ENCODE results near the gene TTK.

TTK gene

GRCh38 chr6:80010288-80010687 is 5.8 kb downstream of the TTK start:
- no peaks in the 10 kb centered on the region for H3K36me3 ChIP-seq (ENCODE audit: control insufficient read depth, insufficient read depth, low read length)
- no CpG with 5 or more reads among the region's 2 CpGs for WGBS (ENCODE audit: extremely low coverage, insufficient coverage, low lambda C conversion rate)
- no peak overlapping the region for H4K8ac ChIP-seq (ENCODE audit: low read depth, low read length)
- H3K56ac ChIP-seq (ENCODE audit: low read length), result no peak overlapping the region
- H3K79me1 ChIP-seq (ENCODE audit: low read length), result no peaks in the 10 kb centered on the region
- no peak overlapping the region for H3K23ac ChIP-seq (ENCODE audit: low read length)
- H2BK5ac ChIP-seq (ENCODE audit: low read length), result no peak overlapping the region
- no peak overlapping the region for H3K9ac ChIP-seq (ENCODE audit: low read length)
- DNase-seq, result no peak
- H3K79me2 ChIP-seq (ENCODE audit: control insufficient read depth, insufficient read depth, low read length), result peaks cover 5% of the 10 kb centered on the region
- H2BK120ac ChIP-seq (ENCODE audit: low read depth, low read length), result no peak overlapping the region
- H3K4me1 ChIP-seq (ENCODE audit: control insufficient read depth, low read depth, low read length), result no peaks in the 10 kb centered on the region
- no peak overlapping the region for H2AK5ac ChIP-seq (ENCODE audit: low read length)
- H3K4ac ChIP-seq (ENCODE audit: low read depth, low read length), result no peak overlapping the region
- H3K27ac ChIP-seq (ENCODE audit: low read depth, low read length), result no peak overlapping the region
- H3K4me3 ChIP-seq (ENCODE audit: low read length), result no peak overlapping the region
- H3K18ac ChIP-seq (ENCODE audit: low read length), result no peak overlapping the region
- H3K27me3 ChIP-seq (ENCODE audit: insufficient read depth, low read length, poor library complexity), result no peaks in the 10 kb centered on the region
- H2BK15ac ChIP-seq (replicated peaks; ENCODE audit: low read depth), result no peak overlapping the region
- H3K4me2 ChIP-seq (ENCODE audit: low read length), result no peak overlapping the region
- H4K5ac ChIP-seq (ENCODE audit: low read length), result no peak overlapping the region

GRCh38 chr6:80015839-80016435 is 11.5 kb downstream of the TTK start:
- Histone ChIP-seq H3K56ac (ENCODE audit: low read length) (no peak overlapping the region), H3K9ac (ENCODE audit: low read length) (no peak overlapping the region), H3K4me2 (ENCODE audit: low read length) (no peak overlapping the region), H3K23ac (ENCODE audit: low read length) (no peak overlapping the region), H3K27me3 (ENCODE audit: insufficient read depth, low read length, poor library complexity) (no peaks in the 10 kb centered on the region), H3K4me3 (ENCODE audit: low read length) (no peak overlapping the region), H3K18ac (ENCODE audit: low read length) (no peak overlapping the region), H3K79me1 (ENCODE audit: low read length) (no peaks in the 10 kb centered on the region), H4K5ac (ENCODE audit: low read length) (no peak overlapping the region), H2BK15ac (replicated peaks; ENCODE audit: low read depth) (no peak overlapping the region), H3K79me2 (ENCODE audit: control insufficient read depth, insufficient read depth, low read length) (no peaks in the 10 kb centered on the region), H3K4ac (ENCODE audit: low read depth, low read length) (no peak overlapping the region), H3K36me3 (ENCODE audit: control insufficient read depth, insufficient read depth, low read length) (no peaks in the 10 kb centered on the region), H2BK5ac (ENCODE audit: low read length) (no peak overlapping the region), H3K4me1 (ENCODE audit: control insufficient read depth, low read depth, low read length) (no peaks in the 10 kb centered on the region), H4K8ac (ENCODE audit: low read depth, low read length) (no peak overlapping the region), H3K27ac (ENCODE audit: low read depth, low read length) (no peak overlapping the region), H2BK120ac (ENCODE audit: low read depth, low read length) (no peak overlapping the region), H2AK5ac (ENCODE audit: low read length) (no peak overlapping the region)
- WGBS (ENCODE audit: extremely low coverage, insufficient coverage, low lambda C conversion rate), result no CpG with 5 or more reads among the region's 2 CpGs
- no peak for DNase-seq

GRCh38 chr6:80020381-80021120 is 16.1 kb downstream of the TTK start:
- Histone ChIP-seq H2BK15ac (replicated peaks; ENCODE audit: low read depth) (no peak overlapping the region), H3K27me3 (ENCODE audit: insufficient read depth, low read length, poor library complexity) (no peaks in the 10 kb centered on the region), H3K18ac (ENCODE audit: low read length) (no peak overlapping the region), H4K5ac (ENCODE audit: low read length) (no peak overlapping the region), H2AK5ac (ENCODE audit: low read length) (no peak overlapping the region), H4K8ac (ENCODE audit: low read depth, low read length) (no peak overlapping the region), H3K4me2 (ENCODE audit: low read length) (no peak overlapping the region), H3K56ac (ENCODE audit: low read length) (no peak overlapping the region), H3K36me3 (ENCODE audit: control insufficient read depth, insufficient read depth, low read length) (no peaks in the 10 kb centered on the region), H3K4ac (ENCODE audit: low read depth, low read length) (no peak overlapping the region), H3K79me2 (ENCODE audit: control insufficient read depth, insufficient read depth, low read length) (no peaks in the 10 kb centered on the region), H3K27ac (ENCODE audit: low read depth, low read length) (no peak overlapping the region), H3K79me1 (ENCODE audit: low read length) (peaks cover 4% of the 10 kb centered on the region), H3K4me3 (ENCODE audit: low read length) (no peak overlapping the region), H3K23ac (ENCODE audit: low read length) (no peak overlapping the region), H3K9ac (ENCODE audit: low read length) (no peak overlapping the region), H3K4me1 (ENCODE audit: control insufficient read depth, low read depth, low read length) (no peaks in the 10 kb centered on the region), H2BK120ac (ENCODE audit: low read depth, low read length) (no peak overlapping the region), H2BK5ac (ENCODE audit: low read length) (no peak overlapping the region)
- no CpG with 5 or more reads among the region's 7 CpGs for WGBS (ENCODE audit: extremely low coverage, insufficient coverage, low lambda C conversion rate)
- DNase-seq, result no peak

GRCh38 chr6:80021131-80021530 is 16.7 kb downstream of the TTK start:
- Histone ChIP-seq H3K4me2 (ENCODE audit: low read length) (no peak overlapping the region), H3K4ac (ENCODE audit: low read depth, low read length) (no peak overlapping the region), H3K23ac (ENCODE audit: low read length) (no peak overlapping the region), H3K56ac (ENCODE audit: low read length) (no peak overlapping the region), H2BK5ac (ENCODE audit: low read length) (no peak overlapping the region), H3K27me3 (ENCODE audit: insufficient read depth, low read length, poor library complexity) (no peaks in the 10 kb centered on the region), H3K36me3 (ENCODE audit: control insufficient read depth, insufficient read depth, low read length) (no peaks in the 10 kb centered on the region), H2AK5ac (ENCODE audit: low read length) (no peak overlapping the region), H2BK15ac (replicated peaks; ENCODE audit: low read depth) (no peak overlapping the region), H4K5ac (ENCODE audit: low read length) (no peak overlapping the region), H2BK120ac (ENCODE audit: low read depth, low read length) (no peak overlapping the region), H3K79me1 (ENCODE audit: low read length) (peaks cover 4% of the 10 kb centered on the region), H3K4me3 (ENCODE audit: low read length) (no peak overlapping the region), H3K9ac (ENCODE audit: low read length) (no peak overlapping the region), H3K27ac (ENCODE audit: low read depth, low read length) (no peak overlapping the region), H4K8ac (ENCODE audit: low read depth, low read length) (no peak overlapping the region), H3K4me1 (ENCODE audit: control insufficient read depth, low read depth, low read length) (no peaks in the 10 kb centered on the region), H3K79me2 (ENCODE audit: control insufficient read depth, insufficient read depth, low read length) (no peaks in the 10 kb centered on the region), H3K18ac (ENCODE audit: low read length) (no peak overlapping the region)
- WGBS (ENCODE audit: extremely low coverage, insufficient coverage, low lambda C conversion rate), result no CpG with 5 or more reads among the region's 3 CpGs
- DNase-seq, result no peak

GRCh38 chr6:80021591-80021990 is 17.1 kb downstream of the TTK start:
- DNase-seq, result no peak
- no peak overlapping the region for H4K5ac ChIP-seq (ENCODE audit: low read length)
- no CpG with 5 or more reads among the region's 3 CpGs for WGBS (ENCODE audit: extremely low coverage, insufficient coverage, low lambda C conversion rate)
- H2AK5ac ChIP-seq (ENCODE audit: low read length), result no peak overlapping the region
- H3K36me3 ChIP-seq (ENCODE audit: control insufficient read depth, insufficient read depth, low read length), result no peaks in the 10 kb centered on the region
- no peak overlapping the region for H2BK15ac ChIP-seq (replicated peaks; ENCODE audit: low read depth)
- H3K79me1 ChIP-seq (ENCODE audit: low read length), result peaks cover 4% of the 10 kb centered on the region
- H3K4me2 ChIP-seq (ENCODE audit: low read length), result no peak overlapping the region
- H2BK120ac ChIP-seq (ENCODE audit: low read depth, low read length), result no peak overlapping the region
- H3K9ac ChIP-seq (ENCODE audit: low read length), result no peak overlapping the region
- no peak overlapping the region for H3K4ac ChIP-seq (ENCODE audit: low read depth, low read length)
- no peak overlapping the region for H3K23ac ChIP-seq (ENCODE audit: low read length)
- no peaks in the 10 kb centered on the region for H3K27me3 ChIP-seq (ENCODE audit: insufficient read depth, low read length, poor library complexity)
- no peak overlapping the region for H3K4me3 ChIP-seq (ENCODE audit: low read length)
- H3K4me1 ChIP-seq (ENCODE audit: control insufficient read depth, low read depth, low read length), result no peaks in the 10 kb centered on the region
- H3K18ac ChIP-seq (ENCODE audit: low read length), result no peak overlapping the region
- no peak overlapping the region for H3K27ac ChIP-seq (ENCODE audit: low read depth, low read length)
- H3K79me2 ChIP-seq (ENCODE audit: control insufficient read depth, insufficient read depth, low read length), result no peaks in the 10 kb centered on the region
- H3K56ac ChIP-seq (ENCODE audit: low read length), result no peak overlapping the region
- H4K8ac ChIP-seq (ENCODE audit: low read depth, low read length), result no peak overlapping the region
- no peak overlapping the region for H2BK5ac ChIP-seq (ENCODE audit: low read length)

- Histone ChIP-seq H2BK15ac (replicated peaks; ENCODE audit: low read depth) (no peak overlapping the region), H3K4me2 (ENCODE audit: low read length) (no peak overlapping the region), H2BK120ac (ENCODE audit: low read depth, low read length) (no peak overlapping the region), H3K79me2 (ENCODE audit: control insufficient read depth, insufficient read depth, low read length) (no peaks in the 10 kb centered on the region), H3K56ac (ENCODE audit: low read length) (no peak overlapping the region), H4K8ac (ENCODE audit: low read depth, low read length) (no peak overlapping the region), H3K27ac (ENCODE audit: low read depth, low read length) (no peak overlapping the region), H3K4me1 (ENCODE audit: control insufficient read depth, low read depth, low read length) (no peaks in the 10 kb centered on the region), H3K4me3 (ENCODE audit: low read length) (no peak overlapping the region), H2BK5ac (ENCODE audit: low read length) (no peak overlapping the region), H3K18ac (ENCODE audit: low read length) (no peak overlapping the region), H2AK5ac (ENCODE audit: low read length) (no peak overlapping the region), H3K27me3 (ENCODE audit: insufficient read depth, low read length, poor library complexity) (no peaks in the 10 kb centered on the region), H3K23ac (ENCODE audit: low read length) (no peak overlapping the region), H3K79me1 (ENCODE audit: low read length) (peaks cover 4% of the 10 kb centered on the region), H4K5ac (ENCODE audit: low read length) (no peak overlapping the region), H3K36me3 (ENCODE audit: control insufficient read depth, insufficient read depth, low read length) (no peaks in the 10 kb centered on the region), H3K9ac (ENCODE audit: low read length) (no peak overlapping the region), H3K4ac (ENCODE audit: low read depth, low read length) (no peak overlapping the region)
- WGBS (ENCODE audit: extremely low coverage, insufficient coverage, low lambda C conversion rate), result no CpG with 5 or more reads among the region's 4 CpGs
- DNase-seq, result no peak
Measured at GRCh38 chr6:80022803-80023202, 18.4 kb downstream of the TTK start.
